Activated CD8-positive, alpha-beta memory T cell treated with anti-CD3 and anti-CD28 coated beads for 48 hours (primary cell): Measurements from ENCODE around the gene SLC1A1.
"Not testable (repeated sequence)": the region's sequence is repeated elsewhere in the genome, so short reads cannot be mapped to it uniquely, and the experiment has no call there.

Experiments used
- DNase-seq, 3 experiments: peaks; one replicate each; pipeline ENCODE4 v3.0.0-alpha.2; 2020; ENCODE audit warnings: low read depth in 2 of 3, low spot score in 2 of 3

Gene SLC1A1

DNA sequence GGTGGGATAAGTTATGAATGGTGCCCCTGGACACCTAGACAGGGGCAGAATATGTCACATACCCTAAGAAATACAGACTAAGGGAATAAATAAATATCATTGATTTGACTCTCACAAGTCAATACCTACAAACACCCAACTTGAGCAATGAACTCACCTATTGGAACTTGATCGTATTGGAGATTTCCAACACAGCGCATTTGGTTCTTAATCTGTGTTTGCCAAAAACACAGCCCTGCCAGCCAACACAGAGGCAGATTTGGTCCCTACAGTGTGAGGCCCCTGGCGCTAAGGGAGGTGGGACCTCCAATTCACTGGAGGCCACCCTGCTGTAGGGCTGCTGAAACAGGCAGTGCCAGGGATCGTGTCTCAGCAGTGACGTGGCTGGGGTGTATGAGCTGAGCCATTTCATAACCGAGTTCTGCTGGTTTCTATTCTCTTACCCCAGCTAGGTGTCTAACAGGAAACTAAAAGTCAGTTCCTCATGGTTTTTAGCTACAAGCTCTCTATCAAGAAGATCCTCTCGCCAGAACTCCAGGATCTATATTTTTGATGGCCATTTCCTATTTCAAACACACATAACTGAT is 84.5 kb downstream of the SLC1A1 start:
- DNase-seq: no peak

DNA sequence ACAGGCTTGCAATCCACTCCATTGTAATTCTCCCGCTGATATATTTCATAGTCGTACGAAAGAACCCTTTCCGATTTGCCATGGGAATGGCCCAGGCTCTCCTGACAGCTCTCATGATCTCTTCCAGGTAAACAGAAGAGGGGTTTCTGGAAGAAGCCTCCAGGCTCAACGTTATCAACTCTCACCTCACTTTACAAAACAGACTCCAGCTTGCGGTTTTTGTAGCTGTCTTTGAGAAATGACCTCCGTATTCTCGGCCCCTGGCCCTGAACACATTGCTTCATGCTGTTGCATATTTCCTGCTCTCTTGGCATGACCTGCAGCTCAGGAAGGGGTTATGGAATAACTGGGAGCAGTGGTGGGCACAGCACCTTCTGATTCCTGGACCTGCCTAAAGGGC is 85.7 kb downstream of the SLC1A1 start:
- DNase-seq: no peak

DNA sequence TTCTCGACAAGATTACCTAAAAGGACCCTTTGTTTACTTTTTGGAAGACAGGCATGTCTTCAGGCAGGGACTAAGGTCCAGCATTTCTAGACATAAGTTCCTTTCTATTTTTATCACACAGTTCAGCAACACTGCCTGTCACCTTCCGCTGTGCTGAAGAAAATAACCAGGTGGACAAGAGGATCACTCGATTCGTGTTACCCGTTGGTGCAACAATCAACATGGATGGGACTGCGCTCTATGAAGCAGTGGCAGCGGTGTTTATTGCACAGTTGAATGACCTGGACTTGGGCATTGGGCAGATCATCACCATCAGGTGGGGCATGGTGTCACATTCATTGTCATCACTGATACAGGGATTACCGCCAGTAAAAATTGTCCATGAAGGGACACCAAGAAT is 86.2 kb downstream of the SLC1A1 start:
- DNase-seq: no peak

DNA sequence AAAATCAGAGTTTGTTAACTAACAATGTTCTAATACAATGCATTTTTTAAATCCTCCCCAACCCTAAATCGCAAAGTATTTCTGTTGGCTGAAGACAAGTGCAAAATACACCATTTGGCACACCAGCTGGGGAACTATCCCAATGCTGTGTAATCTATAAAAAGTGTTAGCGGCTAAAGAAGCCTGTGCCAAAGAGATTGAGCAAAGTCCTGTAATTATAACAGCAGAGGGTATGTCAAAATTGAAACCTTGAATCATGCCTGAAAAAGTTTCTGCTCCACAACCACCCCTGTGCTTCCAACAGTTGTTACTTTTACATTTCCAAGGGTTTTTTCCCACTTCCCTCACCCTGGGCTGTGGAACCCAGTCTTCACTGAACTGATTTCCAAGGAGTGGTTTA is 88.7 kb downstream of the SLC1A1 start:
- DNase-seq: no peak

DNA sequence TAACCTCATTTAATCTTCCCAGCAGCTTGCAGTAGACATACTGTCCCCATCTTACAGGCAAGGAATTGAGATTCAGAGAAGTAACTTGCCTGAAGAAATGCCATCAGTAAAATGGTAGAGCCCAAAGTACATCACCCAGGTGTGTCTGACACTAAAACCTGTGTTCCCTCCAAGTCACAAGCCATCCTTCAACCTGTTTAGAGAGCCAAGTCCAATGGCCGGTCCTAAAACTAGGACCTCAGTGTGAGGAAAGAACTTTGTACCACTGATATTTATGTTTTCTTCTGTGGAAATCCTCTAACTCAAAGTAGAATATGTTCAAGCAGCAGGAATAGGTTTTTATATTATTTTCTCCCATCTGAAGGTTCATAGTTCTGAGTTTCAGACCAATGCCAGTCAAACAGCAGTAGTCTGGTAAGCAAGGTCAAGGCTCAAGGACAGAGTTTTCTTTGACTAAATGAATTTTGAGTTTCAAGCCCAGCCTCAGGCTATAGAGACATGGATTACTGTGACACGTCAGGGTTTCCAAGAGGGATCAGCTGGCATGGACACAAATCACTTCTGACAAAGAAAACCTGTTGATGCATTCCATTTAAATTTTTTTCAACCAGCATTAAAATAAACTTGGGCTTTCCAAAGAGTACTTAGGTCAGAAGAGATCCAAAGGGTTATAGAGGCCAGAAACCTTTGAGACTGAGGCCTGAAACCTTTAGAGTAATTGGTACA is 90.9 kb downstream of the SLC1A1 start:
- no peak for DNase-seq

DNA sequence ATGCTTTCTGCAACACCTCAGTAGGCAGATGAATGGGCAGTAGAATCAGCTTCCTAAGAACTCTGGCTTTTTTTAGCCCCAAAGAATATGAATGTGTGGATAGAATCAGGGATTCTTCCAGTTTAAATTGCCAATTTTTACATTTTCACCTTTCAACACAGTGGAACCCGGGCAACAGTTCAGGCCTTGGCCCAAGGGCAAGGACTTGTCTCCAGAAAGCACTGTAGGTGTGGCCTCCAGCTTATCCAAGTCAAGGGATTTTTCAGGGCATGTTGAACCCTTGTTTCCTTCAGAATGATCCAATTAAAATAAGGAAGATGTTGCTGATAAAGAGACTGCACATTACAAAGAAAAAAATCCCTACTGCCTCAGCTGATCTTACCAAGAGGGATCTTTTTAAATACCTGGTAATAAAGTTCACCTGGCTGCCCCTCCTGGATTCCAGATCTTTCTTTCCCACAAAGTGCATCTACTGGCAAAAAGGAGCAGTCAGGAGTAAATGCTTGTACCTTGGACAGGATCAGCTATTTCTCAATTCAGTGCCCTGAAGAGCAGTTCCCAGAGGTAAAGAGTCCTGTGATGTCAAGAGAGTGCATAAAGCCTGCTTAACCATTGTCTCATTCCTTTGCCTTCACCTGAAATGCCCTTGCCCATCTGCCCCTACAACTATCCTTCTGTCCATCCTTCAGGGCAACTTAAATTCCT is 91.7 kb downstream of the SLC1A1 start:
- no peak for DNase-seq

DNA sequence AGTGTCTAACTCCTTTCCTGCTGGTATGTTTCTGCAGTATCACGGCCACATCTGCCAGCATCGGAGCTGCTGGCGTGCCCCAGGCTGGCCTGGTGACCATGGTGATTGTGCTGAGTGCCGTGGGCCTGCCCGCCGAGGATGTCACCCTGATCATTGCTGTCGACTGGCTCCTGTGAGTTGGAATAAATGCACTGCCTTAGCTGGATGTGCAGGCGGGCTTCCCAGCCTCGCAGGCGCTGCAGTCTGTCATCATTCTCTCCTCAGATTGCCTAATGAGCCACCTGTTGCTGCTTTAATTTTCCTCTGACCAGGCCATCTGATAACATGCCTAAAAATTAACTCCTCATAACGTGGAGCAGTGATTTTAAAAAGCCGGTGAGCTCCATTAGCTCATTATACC is 92.7 kb downstream of the SLC1A1 start:
- DNase-seq: no peak

DNA sequence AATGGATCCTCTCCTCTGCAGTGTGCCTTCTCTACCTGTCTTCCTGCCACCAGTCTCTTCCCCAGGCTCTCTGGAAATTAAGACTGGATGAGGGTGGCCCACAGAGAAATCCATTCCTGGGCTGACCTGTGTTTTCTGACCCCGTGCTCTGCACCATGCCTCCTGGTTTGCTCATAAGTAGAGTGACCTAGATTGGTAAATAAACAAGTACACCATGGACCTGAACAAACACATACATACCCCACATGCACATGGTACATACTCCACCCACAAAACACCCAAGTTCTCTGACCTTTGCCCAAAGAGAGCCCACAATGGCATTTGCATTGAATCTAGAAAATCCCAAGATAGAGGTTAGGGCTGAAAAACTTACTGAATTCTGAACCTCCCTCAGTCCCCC is 94.4 kb downstream of the SLC1A1 start:
- DNase-seq: no peak

DNA sequence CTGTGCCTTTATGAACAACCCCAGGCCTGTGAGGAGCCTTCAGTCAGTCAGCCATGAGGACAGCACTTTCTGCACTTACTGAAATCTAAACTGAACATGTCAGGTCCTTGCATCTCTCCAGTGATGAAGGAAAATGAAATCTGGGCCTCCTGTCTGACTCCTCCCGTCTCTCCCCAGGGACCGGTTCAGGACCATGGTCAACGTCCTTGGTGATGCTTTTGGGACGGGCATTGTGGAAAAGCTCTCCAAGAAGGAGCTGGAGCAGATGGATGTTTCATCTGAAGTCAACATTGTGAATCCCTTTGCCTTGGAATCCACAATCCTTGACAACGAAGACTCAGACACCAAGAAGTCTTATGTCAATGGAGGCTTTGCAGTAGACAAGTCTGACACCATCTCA is 94.9 kb downstream of the SLC1A1 start:
- no peak for DNase-seq

DNA sequence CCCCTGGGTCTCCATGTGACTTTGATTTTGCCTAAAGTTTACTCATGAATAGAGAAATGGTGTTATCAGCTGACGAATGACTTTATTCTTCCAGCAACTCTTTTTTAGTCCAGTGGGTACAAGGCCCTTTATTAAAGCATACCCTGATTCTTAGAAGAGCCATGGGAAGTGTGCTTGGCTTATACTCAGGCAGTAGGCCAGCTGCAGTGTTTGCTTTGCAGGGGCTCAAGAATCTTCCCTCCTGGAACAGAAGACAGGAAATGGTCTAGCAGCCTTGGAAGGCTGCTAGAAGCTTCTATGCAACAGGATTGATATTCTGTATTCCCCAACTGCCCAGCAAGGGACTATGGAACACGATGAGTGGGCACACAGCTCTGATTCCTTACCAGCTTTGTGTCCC is 98.5 kb downstream of the SLC1A1 start:
- no peak for DNase-seq

DNA sequence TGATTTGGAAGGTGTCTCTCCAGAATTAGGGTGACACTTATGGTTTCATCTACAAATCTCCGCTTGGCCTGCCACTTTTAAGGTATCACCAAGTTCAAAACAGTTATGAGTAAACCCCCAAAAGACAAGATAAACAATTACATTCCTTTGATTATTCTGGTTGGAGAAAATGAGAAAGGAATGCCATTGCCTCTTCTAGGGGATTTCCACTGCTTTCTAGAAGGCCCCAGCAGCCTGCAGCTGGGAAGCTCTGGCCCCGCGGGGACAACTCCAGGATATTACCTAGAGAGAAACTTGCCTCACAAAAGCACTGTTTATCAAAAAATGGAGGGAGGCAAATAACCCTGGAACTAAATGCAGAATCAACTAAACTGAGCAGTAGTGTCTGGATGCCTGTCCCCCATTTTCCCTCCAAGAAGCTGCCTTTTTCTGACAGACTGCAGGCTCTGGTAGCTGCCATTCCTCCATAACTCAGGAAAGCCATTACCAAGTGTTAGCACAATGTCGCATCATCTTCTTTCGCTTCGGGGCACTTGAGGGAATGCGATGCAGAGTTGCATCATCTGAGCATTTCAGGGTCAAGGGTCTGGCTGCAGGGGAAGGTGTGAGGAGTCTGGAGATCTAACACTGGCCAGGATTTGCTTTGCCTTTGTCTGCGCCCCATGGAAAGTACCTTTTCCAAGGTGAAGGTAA is 100.3 kb downstream of the SLC1A1 start:
- DNase-seq: no peak

DNA sequence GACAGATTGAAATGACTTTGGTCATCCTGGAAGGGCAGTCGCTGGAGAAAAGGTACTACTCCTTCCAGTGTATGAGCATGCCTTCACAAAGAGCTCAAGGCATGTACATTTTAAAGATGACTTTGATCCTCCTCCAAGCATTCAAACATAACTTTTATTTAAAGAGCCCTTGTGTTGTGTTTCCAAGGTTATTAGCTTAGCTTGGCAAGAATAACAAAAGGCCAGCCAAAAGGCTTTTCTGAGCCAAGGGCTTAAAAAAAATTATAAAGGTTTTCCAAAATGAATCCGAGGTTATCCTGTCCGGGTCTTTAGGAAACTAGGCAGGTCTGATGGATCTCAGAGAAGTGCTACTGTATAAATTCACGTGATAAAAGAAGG is 100.8 kb downstream of the SLC1A1 start:
- DNase-seq: no peak

DNA sequence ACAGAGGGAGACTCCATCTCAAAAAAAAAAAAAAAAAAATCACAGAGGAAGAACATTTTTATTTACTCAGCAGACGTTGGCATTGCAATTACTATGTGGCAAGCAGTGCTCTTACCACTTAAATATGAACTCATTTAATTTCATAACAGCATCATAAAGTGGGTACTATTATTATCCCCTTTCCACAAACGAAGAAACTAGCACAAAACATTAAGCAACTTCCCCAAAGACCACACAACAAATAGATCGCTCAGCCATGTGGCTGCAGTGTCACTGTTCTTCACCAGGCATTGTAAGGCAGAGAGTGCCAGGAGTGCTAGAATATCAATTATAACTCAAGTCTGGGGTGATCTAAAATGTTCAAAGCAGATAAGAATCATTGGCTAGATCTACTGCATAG is 102.0 kb downstream of the SLC1A1 start:
- DNase-seq: no peak

DNA sequence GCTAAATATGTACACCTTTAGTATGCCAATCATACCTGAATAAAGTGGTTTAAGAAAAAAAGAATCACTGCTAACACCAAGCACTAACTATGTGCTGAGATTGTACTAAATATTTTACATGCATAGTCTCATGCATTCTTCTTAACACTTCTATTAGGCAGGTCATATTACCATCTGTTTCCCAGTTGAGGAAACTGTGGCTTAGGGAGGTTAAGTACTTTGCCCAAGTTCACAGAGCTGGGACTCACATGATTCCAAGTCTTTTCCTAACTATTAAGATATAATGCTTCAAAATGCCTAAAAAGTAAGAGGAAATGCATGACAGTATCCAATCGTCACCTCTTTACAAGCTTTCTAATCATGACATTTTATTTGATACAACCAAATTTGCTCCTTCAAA is 102.6 kb downstream of the SLC1A1 start:
- no peak for DNase-seq

DNA sequence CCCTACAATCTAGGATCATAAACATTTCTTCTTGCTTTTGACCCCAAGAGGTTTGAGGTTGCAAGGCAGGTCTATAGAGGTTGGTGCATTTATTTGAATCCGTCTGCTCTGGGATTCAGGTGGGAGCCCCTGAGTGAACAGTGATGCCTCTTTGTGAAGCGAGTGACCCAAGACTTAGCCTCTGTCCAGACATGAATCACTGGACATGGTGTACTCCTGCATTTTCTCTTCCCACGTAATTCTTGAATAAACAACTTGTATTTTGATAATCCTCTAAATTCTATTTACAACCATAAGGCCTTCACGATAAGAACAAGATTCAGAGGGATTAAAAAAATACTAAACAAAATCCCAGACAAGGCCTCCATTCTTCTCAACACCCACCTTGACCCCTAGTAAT is 104.3 kb downstream of the SLC1A1 start:
- no peak for DNase-seq

DNA sequence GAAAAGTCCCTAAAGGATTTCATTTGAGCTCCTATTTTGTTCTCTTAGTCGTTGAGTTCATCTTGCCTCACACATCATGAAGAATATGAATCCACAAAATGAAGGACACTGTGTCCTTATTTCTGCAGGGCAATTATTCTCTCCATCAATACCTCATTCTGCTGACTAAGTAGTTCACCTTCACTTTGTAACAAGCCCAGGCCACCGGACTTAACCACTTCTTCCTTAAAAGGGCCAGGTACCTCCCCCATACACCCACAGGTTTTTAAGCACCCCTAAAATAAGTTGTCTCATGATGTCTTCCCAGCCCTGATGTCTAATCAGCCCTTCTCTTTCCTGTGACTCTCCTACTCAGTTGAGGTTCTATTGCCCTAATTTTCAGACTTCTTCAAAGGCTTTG is 104.7 kb downstream of the SLC1A1 start:
- no peak for DNase-seq

DNA sequence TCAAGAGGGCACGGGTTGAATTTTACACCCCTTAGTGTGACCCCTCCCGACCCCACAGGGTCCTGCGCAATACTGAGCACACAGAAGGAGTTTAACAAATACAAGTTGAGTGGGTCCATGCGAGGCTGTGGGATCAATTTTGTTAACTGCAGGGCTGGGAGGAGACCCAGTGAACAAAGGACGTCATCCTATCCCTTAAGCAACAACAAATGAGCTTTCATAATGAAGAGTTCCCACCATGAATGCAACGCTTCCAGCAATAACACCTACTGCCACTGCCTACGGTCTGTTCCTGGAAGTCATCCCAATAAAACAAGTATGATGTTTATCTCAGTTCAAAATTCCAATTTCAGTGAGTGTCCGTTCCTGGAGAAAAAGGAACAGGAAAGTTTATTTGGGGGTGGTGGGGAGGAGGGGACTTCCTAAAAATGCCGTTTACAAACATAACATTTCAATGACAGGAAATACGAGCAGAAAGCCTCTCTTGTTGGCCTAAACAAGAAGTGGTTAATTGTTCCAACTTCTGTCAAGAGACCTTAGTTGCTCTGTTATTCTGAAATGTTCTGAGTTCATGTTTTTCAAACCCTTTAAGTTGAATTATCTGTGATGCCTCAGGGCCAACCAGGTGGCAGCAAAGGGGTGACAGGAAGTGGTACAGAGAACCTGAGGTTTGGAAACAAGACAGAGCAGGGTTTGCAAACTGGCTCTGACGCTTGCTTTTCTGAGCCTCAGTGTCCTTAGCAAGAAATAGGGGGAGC is 106.1 kb downstream of the SLC1A1 start:
- DNase-seq: no peak

DNA sequence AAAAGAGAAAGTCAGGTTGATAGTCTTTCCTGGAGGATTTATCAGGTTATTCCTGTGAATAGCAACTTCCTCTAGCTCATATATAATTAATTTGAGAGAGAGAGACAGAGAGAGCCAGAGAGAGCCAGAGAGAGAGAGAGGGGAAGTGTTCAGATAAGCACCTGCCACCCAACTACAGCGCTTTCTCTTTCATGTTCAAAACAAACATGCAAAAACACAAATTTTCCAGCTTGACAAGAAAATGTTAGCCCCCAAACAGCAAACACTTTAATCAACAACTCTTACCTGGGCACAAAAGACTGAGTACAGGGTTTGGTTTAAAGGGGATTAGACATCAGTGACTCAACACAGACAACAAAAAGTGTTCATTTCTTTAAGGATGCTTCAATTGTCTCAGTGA is 110.1 kb downstream of the SLC1A1 start:
- no peak for DNase-seq

DNA sequence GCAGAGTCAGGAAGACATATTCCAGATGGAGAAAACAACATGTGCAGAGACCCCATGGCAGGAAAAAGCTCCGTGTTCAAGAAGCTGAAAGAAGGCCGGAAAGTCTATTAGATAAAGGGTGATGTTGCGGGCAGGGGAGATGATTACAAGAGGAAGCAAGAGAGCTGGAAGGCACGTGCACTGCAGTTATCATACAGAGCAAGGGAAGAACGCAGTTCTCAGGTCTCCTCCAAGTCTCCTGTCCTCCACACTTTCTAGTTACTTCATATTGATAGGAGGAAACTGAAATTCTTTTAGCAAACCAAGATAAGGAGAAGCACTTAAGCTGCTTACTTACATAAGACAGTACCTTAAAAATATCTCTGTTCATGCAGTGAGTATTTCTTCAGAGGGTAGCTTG is 113.6 kb downstream of the SLC1A1 start:
- no peak for DNase-seq

DNA sequence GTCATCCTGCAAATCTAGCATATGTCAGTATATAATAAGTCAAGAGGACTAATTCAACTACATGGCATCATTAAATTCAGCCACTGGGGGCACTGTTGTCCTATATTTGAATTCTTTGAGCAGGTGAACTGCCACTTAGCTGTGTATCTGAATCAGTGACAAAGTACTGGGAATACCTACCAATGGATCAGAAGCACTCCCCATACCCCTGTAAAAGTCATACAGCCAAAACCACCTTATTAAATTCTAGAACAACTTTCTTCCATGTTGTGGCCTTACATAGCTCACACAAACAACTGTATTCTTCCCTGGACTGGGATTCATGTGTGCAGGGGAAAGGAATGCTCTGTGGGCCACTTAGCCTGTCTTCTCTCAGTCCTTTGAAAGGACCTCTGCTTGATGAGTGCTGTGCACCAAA is 114.4 kb downstream of the SLC1A1 start:
- DNase-seq: peak in 2 of 3 experiments; percentile 22

DNA sequence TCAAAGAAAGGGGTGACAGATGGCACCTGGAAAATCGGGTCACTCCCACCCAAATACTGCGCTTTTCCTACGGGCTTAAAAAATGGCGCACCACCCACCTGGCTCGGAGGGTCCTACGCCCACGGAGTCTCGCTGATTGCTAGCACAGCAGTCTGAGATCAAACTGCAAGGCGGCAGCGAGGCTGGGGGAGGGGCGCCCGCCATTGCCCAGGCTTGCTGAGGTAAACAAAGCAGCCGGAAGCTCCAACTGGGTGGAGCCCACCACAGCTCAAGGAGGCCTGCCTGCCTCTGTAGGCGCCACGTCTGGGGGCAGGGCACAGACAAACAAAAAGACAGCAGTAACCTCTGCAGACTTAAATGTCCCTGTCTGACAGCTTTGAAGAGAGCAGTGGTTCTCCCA is 115.8 kb downstream of the SLC1A1 start:
- DNase-seq: not testable (repeated sequence)
